PC-9 (cell line): ENCODE results near the gene ENG. TPM values are rescaled to one million over a fixed set of nuclear protein-coding genes. Genes with fewer than 3 reads are reported as not detected.

Source experiments
- BruUV-seq: library from RNA; stranded (reverse); fragments of 400-500 nt; replicated peaks from 2 replicates; lab custom pipeline; 2021; lab: Mats Ljungman, UMichigan
- CTCF ChIA-PET: fragments of 300-600 bp; sonication (Branson Sonifier 250); formaldehyde crosslinking; loops from one replicate; lab custom pipeline; 2022; ENCODE audit warnings: antibody characterized with exemption; lab: Charles Lee
- POLR2A ChIA-PET: fragments of 300-600 bp; sonication (Branson Sonifier 250); formaldehyde crosslinking; loops from one replicate; lab custom pipeline; 2022; ENCODE audit warnings: antibody characterized with exemption; ENCODE audit not compliant: unreplicated experiment; lab: Charles Lee
- DNase-seq, 2 experiments: peaks; one replicate each; pipeline versions ENCODE4 v3.0.0 to v3.0.0-alpha.2; 2015 to 2022; ENCODE audit warnings: mixed read lengths in 1 of 2
- H2AFZ ChIP-seq: fragments of 200-600 bp; sonication (generic); 2 replicates; pipeline ENCODE4 v1.8.1; 2017; ENCODE audit warnings: antibody characterized with exemption
- H3F3A ChIP-seq: fragments of 200-600 bp; sonication (generic); 2 replicates; pipeline ENCODE4 v1.8.1; 2017; ENCODE audit warnings: antibody characterized with exemption, mild to moderate bottlenecking, low read depth; ENCODE audit not compliant: insufficient read depth
- H3K27ac ChIP-seq: fragments of 200-600 bp; sonication (generic); 2 replicates; pipeline ENCODE4 v1.6.1; 2016; ENCODE audit warnings: mixed run types
- H3K27me3 ChIP-seq: fragments of 200-600 bp; sonication (generic); 2 replicates; pipeline ENCODE4 v1.6.1; 2016; ENCODE audit warnings: low read depth, mixed run types; ENCODE audit not compliant: insufficient read depth
- H3K36me3 ChIP-seq: fragments of 200-600 bp; sonication (generic); 2 replicates; pipeline ENCODE4 v1.6.1; 2016; ENCODE audit warnings: low read depth, mixed run types
- H3K4me1 ChIP-seq: fragments of 200-600 bp; sonication (generic); replicated peaks from 2 replicates; pipeline ENCODE4 v1.6.1; 2016; ENCODE audit warnings: mixed run types; ENCODE audit not compliant: insufficient read depth
- H3K4me2 ChIP-seq: fragments of 200-600 bp; sonication (generic); 2 replicates; pipeline ENCODE4 v1.6.1; 2017; ENCODE audit warnings: mixed run types
- H3K4me3 ChIP-seq: fragments of 200-600 bp; sonication (generic); 2 replicates; pipeline ENCODE4 v1.6.1; 2016; ENCODE audit warnings: mixed run types
- H3K79me2 ChIP-seq: fragments of 200-600 bp; sonication (generic); 2 replicates; pipeline ENCODE4 v1.6.1; 2017; ENCODE audit warnings: low read depth, mixed run types
- H3K9me2 ChIP-seq: fragments of 200-600 bp; sonication (generic); 2 replicates; pipeline ENCODE4 v1.8.1; 2017; ENCODE audit warnings: mild to moderate bottlenecking; ENCODE audit not compliant: insufficient read depth
- H3K9me3 ChIP-seq: fragments of 200-600 bp; sonication (generic); 2 replicates; pipeline ENCODE4 v1.8.1; 2016; ENCODE audit warnings: low read depth; ENCODE audit not compliant: insufficient read depth
- H4K20me1 ChIP-seq: fragments of 200-600 bp; sonication (generic); 2 replicates; pipeline ENCODE4 v1.8.1; 2017; ENCODE audit not compliant: insufficient read depth
- EZH2 ChIP-seq: fragments of 200-600 bp; sonication (generic); IDR thresholded peaks from 2 replicates; pipeline ENCODE4 v1.8.0; 2017; ENCODE audit warnings: antibody characterized with exemption, low read depth
- intact Hi-C: fragments of 100-400 bp; cut with micrococcal nuclease; formaldehyde crosslinking; loops from one replicate; pipeline ENCODE4 v1.10.0; 2022; ENCODE audit not compliant: unreplicated experiment
- total RNA-seq: library from RNA; stranded (reverse); gene quantifications from 2 replicates; pipeline ENCODE4 v1.2.3, GENCODE V29; 2021
- TF ChIP-seq, protein P1 (sequence below): fragments of 200-600 bp; sonication (generic); conservative IDR thresholded peaks from 2 replicates; pipeline ENCODE4 v1.6.1; 2017; ENCODE audit warnings: mixed run types, antibody characterized with exemption, mild to moderate bottlenecking, moderate library complexity

Gene ENG
- total RNA-seq, 1 experiment from 2014 or later, result 23.1 TPM

DNA sequence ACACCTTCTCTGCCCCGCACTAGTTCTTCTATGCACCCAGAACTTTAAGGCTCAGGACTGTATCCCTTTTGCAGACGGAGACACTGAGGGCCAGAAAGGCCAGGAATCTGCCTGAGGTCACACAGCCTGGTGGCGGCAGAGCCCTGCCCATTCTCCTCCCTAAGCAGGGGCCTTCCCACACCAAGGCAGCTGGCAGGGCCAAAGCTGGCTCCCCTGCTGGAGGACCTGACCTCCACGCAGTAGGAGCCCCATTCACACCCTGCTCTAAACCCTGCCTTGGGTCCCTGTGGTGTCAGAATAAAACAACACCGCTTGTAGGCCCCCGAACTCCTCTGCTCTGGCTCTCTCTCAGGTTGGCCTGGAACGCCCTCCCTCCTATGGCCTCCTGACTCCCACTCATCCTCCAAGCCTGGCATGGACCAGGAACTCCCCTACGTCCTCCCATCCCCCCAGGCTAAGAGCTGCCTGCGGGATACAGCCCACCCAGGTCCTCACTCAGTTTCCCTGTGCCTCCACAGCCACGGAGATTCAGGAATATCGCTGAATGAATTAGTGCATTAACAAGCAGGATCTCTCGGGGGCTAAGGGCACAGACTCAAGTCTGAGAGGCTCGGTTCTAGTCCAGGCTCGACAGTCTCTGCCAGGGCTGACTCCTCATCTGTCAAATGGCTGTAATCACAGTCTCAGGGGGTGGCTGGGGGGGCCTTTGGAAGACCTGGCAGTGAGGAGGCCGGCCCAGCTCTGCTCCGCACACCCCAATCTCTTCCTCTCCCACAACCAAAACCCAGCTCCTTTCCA, 42.1 kb upstream of the ENG start:
- BruUV-seq, result no TSS peak

GRCh38 chr9:127895811-127896210, 41.4 kb upstream of the ENG start:
- no peaks in the 10 kb centered on the region for H4K20me1 ChIP-seq
- no peak overlapping the region for H3K4me3 ChIP-seq
- BruUV-seq, result no TSS peak
- TF ChIP-seq EZH2, result no peak
- TF ChIP-seq, protein P1, sequence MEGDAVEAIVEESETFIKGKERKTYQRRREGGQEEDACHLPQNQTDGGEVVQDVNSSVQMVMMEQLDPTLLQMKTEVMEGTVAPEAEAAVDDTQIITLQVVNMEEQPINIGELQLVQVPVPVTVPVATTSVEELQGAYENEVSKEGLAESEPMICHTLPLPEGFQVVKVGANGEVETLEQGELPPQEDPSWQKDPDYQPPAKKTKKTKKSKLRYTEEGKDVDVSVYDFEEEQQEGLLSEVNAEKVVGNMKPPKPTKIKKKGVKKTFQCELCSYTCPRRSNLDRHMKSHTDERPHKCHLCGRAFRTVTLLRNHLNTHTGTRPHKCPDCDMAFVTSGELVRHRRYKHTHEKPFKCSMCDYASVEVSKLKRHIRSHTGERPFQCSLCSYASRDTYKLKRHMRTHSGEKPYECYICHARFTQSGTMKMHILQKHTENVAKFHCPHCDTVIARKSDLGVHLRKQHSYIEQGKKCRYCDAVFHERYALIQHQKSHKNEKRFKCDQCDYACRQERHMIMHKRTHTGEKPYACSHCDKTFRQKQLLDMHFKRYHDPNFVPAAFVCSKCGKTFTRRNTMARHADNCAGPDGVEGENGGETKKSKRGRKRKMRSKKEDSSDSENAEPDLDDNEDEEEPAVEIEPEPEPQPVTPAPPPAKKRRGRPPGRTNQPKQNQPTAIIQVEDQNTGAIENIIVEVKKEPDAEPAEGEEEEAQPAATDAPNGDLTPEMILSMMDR, result no peak
- H2AFZ ChIP-seq, result no peak overlapping the region
- ChIA-PET POLR2A (no interaction called here), CTCF (no interaction called here)
- no peaks in the 10 kb centered on the region for H3K27me3 ChIP-seq
- H3K4me1 ChIP-seq, result peaks cover 16% of the 10 kb centered on the region; the same call in 1 of the 2 replicates
- no peak for DNase-seq
- H3K9me2 ChIP-seq, result no peaks in the 10 kb centered on the region
- H3K27ac ChIP-seq, result no peak overlapping the region
- peaks cover 24% of the 10 kb centered on the region for H3K36me3 ChIP-seq
- peaks cover 4% of the 10 kb centered on the region; the same call in 1 of the 2 replicates for H3K79me2 ChIP-seq
- peaks cover 12% of the 10 kb centered on the region; the same call in 1 of the 2 replicates for H3F3A ChIP-seq
- H3K4me2 ChIP-seq, result no peak overlapping the region
- intact Hi-C loops, result no loop called here
- H3K9me3 ChIP-seq, result peaks cover 8% of the 10 kb centered on the region; the same call in 1 of the 2 replicates

More for the DNA sequence above, 42.1 kb upstream of the ENG start:
- Histone ChIP-seq H3K9me3 (peaks cover 8% of the 10 kb centered on the region; the same call in 1 of the 2 replicates), H3K4me2 (no peak overlapping the region), H3K27ac (no peak overlapping the region), H3K36me3 (peaks cover 24% of the 10 kb centered on the region), H3K27me3 (no peaks in the 10 kb centered on the region), H3K4me3 (no peak overlapping the region), H3F3A (peaks cover 20% of the 10 kb centered on the region; the same call in 1 of the 2 replicates), H2AFZ (no peak overlapping the region), H3K4me1 (peaks cover 21% of the 10 kb centered on the region; the same call in 1 of the 2 replicates), H4K20me1 (no peaks in the 10 kb centered on the region), H3K79me2 (peaks cover 4% of the 10 kb centered on the region; the same call in 1 of the 2 replicates), H3K9me2 (no peaks in the 10 kb centered on the region)
- intact Hi-C loops, result no loop called here
- ChIA-PET POLR2A (no interaction called here), CTCF (interaction anchor here (0.5 to 1.0 kb wide), 3 partner anchors 27 to 983 kb away, joined by 3 to 6 read pairs (median 6); no protein-coding TSS in a partner anchor)
- no peak for TF ChIP-seq EZH2
- TF ChIP-seq, protein P1, result no peak
- DNase-seq, result no peak

GRCh38 chr9:127893392-127893791, 38.9 kb upstream of the ENG start:
- ChIA-PET CTCF (no interaction called here), POLR2A (no interaction called here)
- no peak overlapping the region for H3K4me3 ChIP-seq
- no peak overlapping the region for H3K4me2 ChIP-seq
- no peak overlapping the region for H2AFZ ChIP-seq
- H3K36me3 ChIP-seq, result peaks cover 24% of the 10 kb centered on the region
- peaks cover under 1% of the 10 kb centered on the region; the same call in 1 of the 2 replicates for H3F3A ChIP-seq
- peaks cover 4% of the 10 kb centered on the region; the same call in 1 of the 2 replicates for H3K79me2 ChIP-seq
- H3K4me1 ChIP-seq, result 0 out of 2 replicates have a peak, but pooled peaks cover 3% of the 10 kb centered on the region
- no peak for DNase-seq
- BruUV-seq, result no TSS peak
- intact Hi-C loops, result no loop called here
- no peaks in the 10 kb centered on the region for H3K9me2 ChIP-seq
- H3K9me3 ChIP-seq, result peaks cover 8% of the 10 kb centered on the region; the same call in 1 of the 2 replicates
- H4K20me1 ChIP-seq, result no peaks in the 10 kb centered on the region
- no peak overlapping the region for H3K27ac ChIP-seq
- H3K27me3 ChIP-seq, result no peaks in the 10 kb centered on the region
- TF ChIP-seq EZH2, result no peak
- TF ChIP-seq, protein P1, result no peak
